Measurements from ENCODE around the gene LAMTOR4. TPM values are rescaled to one million over a fixed set of nuclear protein-coding genes. Genes with fewer than 3 reads are reported as not detected.
"Not testable (repeated sequence)": the region's sequence is repeated elsewhere in the genome, so short reads cannot be mapped to it uniquely, and the experiment has no call there.

The LAMTOR4 gene
- total and polyA plus RNA-seq, 10 of the 15 experiments (the other 5 are each of a cell fraction or from before 2014, with no cell fraction given) = 73.4 to 297 (median 196) TPM

- H3K4me2 ChIP-seq (ENCODE audit: control insufficient read depth, insufficient read depth); H3K9ac ChIP-seq (ENCODE audit: control insufficient read depth, insufficient read depth, low read length); DNase-seq (ENCODE audit: low read depth, low spot score); RAD21 ChIA-PET (ENCODE audit: unreplicated experiment); ATAC-seq; in situ Hi-C loops (cut with MboI); FAIRE-seq; H3K9me3 ChIP-seq (replicated peaks; ENCODE audit: control insufficient read depth, insufficient read depth, low read length); H3K4me1 ChIP-seq (ENCODE audit: control insufficient read depth, insufficient read depth, low read length); H3K4me3 ChIP-seq; H3K36me3 ChIP-seq (ENCODE audit: control insufficient read depth in 2 of 2, insufficient read depth in 2 of 2, low read length in 1 of 2); H4K20me1 ChIP-seq (ENCODE audit: control insufficient read depth, insufficient read depth); H3K27ac ChIP-seq (ENCODE audit: control insufficient read depth, insufficient read depth); intact Hi-C loops (cut with micrococcal nuclease; ENCODE audit: unreplicated experiment); BruUV-seq (replicated peaks); H2AFZ ChIP-seq (ENCODE audit: control insufficient read depth, low read depth, low read length); H3K79me2 ChIP-seq (ENCODE audit: control insufficient read depth, insufficient read depth, low read length); H3K27me3 ChIP-seq (replicated peaks in 1 of 2; ENCODE audit: control insufficient read depth in 2 of 2, insufficient read depth in 2 of 2, low read length in 1 of 2): not testable (repeated sequence)
- ChIA-PET CTCF (interaction anchor here (0.8 to 1.8 kb wide), 3 partner anchors 15 to 50 kb away, joined by 4 to 6 read pairs (median 5); partner anchors contain the start of gene GAL3ST4), POLR2A (interaction anchor here (0.5 to 0.9 kb wide), 2 partner anchors 12 to 31 kb away, joined by 3 read pairs; no protein-coding TSS in a partner anchor), SMC1A (ENCODE audit: uncharacterized antibody, unreplicated experiment) (interaction anchor here (1.1 to 2.5 kb wide), 3 partner anchors 25 to 54 kb away, joined by 4 to 7 read pairs (median 4); no protein-coding TSS in a partner anchor)
- WGBS (ENCODE audit: insufficient coverage, insufficient replicate concordance, low lambda C conversion rate, missing lambda C conversion rate) = 56% methylated on average over 6 of the region's 6 CpGs
Measured at GRCh38 chr7:100183090-100183489, 34.4 kb downstream of the LAMTOR4 start.

DNA sequence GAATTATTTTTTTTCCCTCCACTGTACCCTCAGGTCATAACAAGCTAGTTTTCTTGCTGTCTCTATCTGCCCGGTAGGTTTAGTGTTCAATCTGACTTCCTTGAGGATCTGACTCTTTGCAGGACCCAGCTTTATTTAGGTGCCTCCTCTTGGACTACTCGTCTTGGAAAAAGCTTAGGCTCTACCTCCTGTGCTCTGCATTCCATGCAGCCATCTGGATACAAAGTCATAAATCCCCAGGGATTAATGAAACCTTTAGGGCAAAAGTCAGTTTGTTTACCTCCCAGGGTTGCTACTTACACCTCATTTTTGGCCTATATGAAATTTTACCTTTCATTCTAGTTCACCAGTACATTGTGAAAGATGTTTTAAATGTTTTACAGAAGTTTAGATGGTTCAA lies 37.0 kb downstream of the LAMTOR4 start:
- Histone ChIP-seq H3K9me3 (replicated peaks; ENCODE audit: control insufficient read depth, insufficient read depth, low read length) (no peaks in the 10 kb centered on the region), H4K20me1 (ENCODE audit: control insufficient read depth, insufficient read depth) (no peaks in the 10 kb centered on the region), H3K27me3 (replicated peaks in 1 of 2; ENCODE audit: control insufficient read depth in 2 of 2, insufficient read depth in 2 of 2, low read length in 1 of 2) (no peaks in the 10 kb centered on the region), H2AFZ (ENCODE audit: control insufficient read depth, low read depth, low read length) (no peak overlapping the region), H3K36me3 (ENCODE audit: control insufficient read depth in 2 of 2, insufficient read depth in 2 of 2, low read length in 1 of 2) (no peaks in the 10 kb centered on the region), H3K9ac (ENCODE audit: control insufficient read depth, insufficient read depth, low read length) (no peak overlapping the region), H3K79me2 (ENCODE audit: control insufficient read depth, insufficient read depth, low read length) (no peaks in the 10 kb centered on the region), H3K4me1 (ENCODE audit: control insufficient read depth, insufficient read depth, low read length) (peaks cover 4% of the 10 kb centered on the region), H3K4me2 (ENCODE audit: control insufficient read depth, insufficient read depth) (no peak overlapping the region), H3K4me3 (no peak overlapping the region), H3K27ac (ENCODE audit: control insufficient read depth, insufficient read depth) (no peak overlapping the region)
- FAIRE-seq (peak; percentile 62), ATAC-seq (no peak), DNase-seq (ENCODE audit: low read depth, low spot score) (no peak)
- intact Hi-C loops (cut with micrococcal nuclease; ENCODE audit: unreplicated experiment) = no loop called here
- in situ Hi-C loops (cut with MboI) = no loop called here
- RAD21 ChIA-PET (ENCODE audit: unreplicated experiment) = interaction anchor here (1.3 kb wide), 1 partner anchor 10 kb away, joined by 5 read pairs; no protein-coding TSS in a partner anchor
- 100% methylated on average over 2 of the region's 2 CpGs for WGBS (ENCODE audit: insufficient coverage, insufficient replicate concordance, low lambda C conversion rate, missing lambda C conversion rate)
- SMC1A ChIA-PET (ENCODE audit: uncharacterized antibody, unreplicated experiment) = interaction anchor here (0.8 to 1.4 kb wide), 4 partner anchors 9 to 222 kb away, joined by 3 to 9 read pairs (median 6); no protein-coding TSS in a partner anchor
- CTCF ChIA-PET = interaction anchor here (0.9 to 1.7 kb wide), 5 partner anchors 14 to 55 kb away, joined by 3 to 5 read pairs (median 4); no protein-coding TSS in a partner anchor
- no TSS peak for BruUV-seq (replicated peaks)
- POLR2A ChIA-PET = interaction anchor here (0.7 to 2.2 kb wide), 3 partner anchors 14 to 158 kb away, joined by 3 to 7 read pairs (median 6); no protein-coding TSS in a partner anchor
- TF ChIP-seq NR2F1 (conservative IDR thresholded peaks at IDR 0.05) (no peak), FOXK2 (IDR thresholded peaks at IDR 0.05) (no peak), USF1 (IDR thresholded peaks at IDR 0.05; ENCODE audit: borderline replicate concordance, extremely low read length, insufficient read depth, low read depth, low read length) (no peak), ZBTB4 (CRISPR knock-in tag; IDR thresholded peaks at IDR 0.05) (no peak)
- TF ChIP-seq, protein P1, sequence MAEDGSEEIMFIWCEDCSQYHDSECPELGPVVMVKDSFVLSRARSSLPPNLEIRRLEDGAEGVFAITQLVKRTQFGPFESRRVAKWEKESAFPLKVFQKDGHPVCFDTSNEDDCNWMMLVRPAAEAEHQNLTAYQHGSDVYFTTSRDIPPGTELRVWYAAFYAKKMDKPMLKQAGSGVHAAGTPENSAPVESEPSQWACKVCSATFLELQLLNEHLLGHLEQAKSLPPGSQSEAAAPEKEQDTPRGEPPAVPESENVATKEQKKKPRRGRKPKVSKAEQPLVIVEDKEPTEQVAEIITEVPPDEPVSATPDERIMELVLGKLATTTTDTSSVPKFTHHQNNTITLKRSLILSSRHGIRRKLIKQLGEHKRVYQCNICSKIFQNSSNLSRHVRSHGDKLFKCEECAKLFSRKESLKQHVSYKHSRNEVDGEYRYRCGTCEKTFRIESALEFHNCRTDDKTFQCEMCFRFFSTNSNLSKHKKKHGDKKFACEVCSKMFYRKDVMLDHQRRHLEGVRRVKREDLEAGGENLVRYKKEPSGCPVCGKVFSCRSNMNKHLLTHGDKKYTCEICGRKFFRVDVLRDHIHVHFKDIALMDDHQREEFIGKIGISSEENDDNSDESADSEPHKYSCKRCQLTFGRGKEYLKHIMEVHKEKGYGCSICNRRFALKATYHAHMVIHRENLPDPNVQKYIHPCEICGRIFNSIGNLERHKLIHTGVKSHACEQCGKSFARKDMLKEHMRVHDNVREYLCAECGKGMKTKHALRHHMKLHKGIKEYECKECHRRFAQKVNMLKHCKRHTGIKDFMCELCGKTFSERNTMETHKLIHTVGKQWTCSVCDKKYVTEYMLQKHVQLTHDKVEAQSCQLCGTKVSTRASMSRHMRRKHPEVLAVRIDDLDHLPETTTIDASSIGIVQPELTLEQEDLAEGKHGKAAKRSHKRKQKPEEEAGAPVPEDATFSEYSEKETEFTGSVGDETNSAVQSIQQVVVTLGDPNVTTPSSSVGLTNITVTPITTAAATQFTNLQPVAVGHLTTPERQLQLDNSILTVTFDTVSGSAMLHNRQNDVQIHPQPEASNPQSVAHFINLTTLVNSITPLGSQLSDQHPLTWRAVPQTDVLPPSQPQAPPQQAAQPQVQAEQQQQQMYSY (CRISPR knock-in tag; IDR thresholded peaks at IDR 0.05) = no peak

Measured in GM12878 (cell line).